Midbrain (tissue), 1 donor: ENCODE measurements around the gene SYNPO.

ENCODE experiments used
- DNase-seq: peaks from one replicate; lab custom pipeline; 2025; lab: John Stamatoyannopoulos, UW

The SYNPO gene

DNA sequence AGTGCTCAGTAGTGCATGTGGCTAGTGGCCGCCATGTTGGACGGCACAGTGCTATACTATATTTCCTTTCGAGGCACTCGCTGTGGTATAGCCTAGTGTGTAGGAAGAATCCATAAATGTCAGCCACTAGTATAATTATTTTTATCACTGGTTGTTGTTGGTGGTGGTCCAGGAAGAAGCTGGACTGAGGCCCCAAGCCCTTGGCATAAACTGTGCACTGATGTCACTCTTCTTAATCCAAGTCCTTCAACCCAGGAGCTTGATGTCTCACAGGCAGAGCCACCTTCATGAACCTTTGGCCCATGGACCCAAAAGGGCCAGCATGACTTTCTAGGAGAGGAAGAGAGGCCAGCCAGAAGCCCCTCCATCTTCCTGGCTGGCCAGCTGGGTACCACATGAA, 32.5 kb upstream of the SYNPO start:
- no peak for DNase-seq

DNA sequence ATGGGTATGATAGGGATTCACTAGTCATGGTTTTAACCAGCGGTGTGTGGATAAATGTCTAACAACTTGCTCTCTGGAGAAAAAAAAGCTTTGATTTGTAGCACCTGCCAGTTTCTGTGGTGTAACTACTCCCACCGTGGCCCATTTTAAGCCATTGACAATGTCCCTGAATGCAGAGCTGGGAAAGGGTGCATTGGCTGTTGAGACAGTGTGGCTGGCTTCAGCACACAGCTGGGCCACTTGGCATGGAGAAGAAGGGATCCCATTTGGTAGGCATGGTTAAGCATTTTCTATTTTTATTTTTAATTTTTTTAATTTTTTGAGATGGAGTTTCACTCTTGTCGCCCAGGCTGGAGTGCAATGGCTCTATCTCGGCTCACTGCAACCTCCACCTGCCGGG, 31.5 kb upstream of the SYNPO start:
- DNase-seq: no peak

DNA sequence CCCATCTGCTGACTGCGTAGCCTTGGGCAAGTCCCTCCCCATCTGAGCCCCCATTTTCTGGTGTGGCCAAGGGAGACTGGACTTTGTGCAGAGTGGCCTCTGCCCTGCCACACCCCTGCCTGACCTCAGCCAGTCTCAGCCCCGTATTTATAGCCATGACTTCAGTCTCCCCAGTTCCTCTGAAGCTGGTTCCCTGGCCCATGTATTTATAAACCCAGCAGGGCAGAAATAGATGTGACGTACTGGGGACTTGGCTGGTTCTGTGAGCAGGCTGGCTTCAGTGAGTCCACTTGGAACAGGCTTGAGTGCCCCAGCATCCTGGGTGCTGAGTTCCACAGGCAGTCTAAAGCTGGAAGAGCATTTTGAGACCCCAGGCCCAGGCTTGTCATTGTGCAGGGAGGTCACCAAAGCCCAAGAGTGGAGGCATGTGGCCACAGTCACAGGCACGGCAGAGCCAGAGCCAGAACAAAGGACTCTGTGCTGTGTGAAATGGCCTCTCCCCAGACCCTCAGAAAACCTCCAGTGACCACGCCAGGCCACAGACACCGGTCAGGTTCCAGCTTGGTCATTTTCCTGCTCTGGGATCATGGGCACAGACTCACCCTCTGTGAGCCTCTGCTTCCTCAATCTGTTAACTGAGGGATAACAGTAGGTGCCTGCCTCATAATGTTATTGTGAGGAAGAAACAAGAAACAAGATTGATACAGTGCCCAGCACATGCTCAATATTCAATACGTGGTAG, 30.4 kb upstream of the SYNPO start:
- peak; percentile 24 for DNase-seq

DNA sequence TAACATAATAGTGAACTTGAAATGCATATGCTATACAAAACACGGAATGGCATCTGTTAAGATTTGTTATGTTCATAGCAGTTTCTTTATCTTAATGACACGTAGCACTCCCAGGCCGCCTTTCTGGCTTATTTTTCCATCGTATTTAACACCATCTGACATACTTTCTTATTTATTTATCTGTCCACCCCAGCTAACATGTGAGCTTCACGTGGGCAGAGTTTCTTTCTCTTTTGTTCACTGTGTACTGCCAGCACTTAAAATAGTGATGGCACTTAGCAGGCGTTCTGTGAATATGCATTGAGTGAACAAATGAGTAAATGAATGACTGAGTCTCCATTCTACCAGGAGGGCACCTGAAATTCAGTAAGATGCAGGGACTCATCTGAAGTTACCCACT, 29.4 kb upstream of the SYNPO start:
- DNase-seq: no peak

DNA sequence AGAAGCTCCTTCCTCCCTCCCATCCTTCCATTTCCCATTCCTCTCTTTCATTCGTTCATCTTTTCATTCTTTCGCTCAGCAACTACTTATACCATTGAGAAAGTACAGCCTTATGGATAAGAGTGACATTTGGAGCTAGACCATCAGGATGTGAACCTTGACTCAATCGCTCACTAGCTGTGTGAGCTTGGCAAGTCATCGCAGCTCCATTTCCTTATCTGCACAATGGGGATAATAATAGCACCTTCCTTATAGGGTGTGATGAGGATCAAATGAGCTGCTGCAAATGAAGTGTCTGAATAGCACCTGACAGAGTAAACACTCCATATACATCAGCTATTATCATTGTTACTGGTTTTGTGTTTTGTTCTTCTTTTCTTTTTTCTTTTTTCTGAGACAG, 28.1 kb upstream of the SYNPO start:
- DNase-seq: no peak

DNA sequence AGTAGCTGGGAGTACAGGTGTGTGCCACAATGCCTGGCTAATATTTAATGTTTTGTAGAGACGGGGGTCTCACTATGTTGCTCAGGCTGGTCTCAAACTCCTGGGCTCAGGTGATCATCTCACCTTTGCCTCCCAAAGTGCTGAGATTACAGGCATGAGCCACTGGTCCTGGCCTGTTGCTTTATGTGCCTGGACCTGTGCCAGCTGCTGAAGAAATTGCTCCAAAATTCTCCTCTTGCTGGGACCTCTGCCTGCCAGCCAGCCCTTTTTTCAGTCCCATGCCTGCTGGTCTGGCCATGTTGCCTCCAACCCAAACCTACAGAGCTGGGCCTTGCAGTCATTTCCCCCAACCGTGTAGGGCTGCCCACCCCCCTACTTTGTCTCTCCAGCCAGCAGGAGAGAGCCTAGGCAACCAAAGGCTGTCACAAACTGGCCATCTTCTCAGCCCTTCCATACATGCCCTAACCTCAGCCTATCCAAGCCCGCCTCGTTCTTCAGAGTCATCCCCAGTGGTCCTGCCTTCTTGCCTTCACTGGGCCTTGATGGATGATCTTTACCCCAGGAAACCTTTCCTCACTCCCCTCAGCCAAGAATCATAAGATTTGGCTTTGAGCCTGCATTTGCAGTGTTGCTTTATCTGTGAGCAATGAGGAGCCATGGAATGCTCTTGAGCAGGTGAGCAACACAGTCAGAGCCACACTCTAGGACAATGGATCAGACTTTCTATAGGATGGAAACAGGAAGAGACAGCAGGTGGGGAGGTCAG, 27.4 kb upstream of the SYNPO start:
- DNase-seq: no peak

DNA sequence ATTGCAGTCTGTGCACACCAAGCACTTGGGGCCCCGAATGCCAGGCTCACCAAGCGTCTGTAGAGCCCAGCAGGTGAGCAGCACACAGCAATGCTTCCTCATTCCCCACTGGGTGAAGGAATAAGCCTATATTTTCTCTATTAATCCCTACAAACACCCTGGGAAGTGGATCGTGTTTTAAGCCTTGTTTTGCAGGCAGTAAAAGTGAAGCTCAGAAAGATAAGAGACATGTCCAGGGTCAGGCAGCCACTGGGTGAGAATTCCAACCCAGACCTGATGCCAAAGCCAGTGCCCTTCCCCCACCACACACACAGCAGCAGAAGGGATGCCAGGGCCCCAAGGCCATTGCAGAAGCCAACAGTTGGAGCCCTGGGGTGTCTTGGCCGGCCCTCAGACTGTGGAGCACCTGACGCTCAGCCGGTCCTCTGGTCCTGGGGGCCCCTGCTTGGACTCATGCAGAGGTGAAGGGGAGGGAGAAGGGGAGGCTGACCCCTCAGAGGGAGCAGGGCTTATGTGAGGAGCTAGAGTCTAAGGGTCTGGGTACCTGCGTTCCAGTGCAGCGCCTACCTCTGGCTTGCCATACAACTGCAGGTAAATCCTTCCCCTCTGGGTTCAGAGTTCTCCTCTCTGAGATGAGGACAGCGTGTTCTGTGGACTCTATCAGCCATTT, 26.3 kb upstream of the SYNPO start:
- DNase-seq: no peak

DNA sequence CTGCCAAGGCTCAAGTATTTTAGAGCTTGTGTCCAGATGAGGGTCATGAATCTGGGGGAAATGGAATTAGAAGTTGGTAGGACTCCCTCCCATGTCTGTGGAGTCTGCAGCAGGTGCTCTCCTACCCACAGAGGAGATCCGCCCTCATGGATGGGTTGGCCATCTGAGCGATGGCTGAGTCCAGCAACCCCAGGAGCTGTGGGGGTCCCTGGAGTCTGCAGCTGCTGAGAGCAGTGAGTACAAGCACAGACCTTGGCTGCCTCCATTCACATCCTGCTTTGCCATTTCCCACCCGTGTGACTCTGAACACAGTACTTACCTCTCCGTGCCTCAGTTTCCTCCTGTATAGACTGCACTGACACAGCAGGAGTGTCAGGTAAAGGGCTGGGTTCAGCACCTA, 25.8 kb upstream of the SYNPO start:
- DNase-seq: no peak

DNA sequence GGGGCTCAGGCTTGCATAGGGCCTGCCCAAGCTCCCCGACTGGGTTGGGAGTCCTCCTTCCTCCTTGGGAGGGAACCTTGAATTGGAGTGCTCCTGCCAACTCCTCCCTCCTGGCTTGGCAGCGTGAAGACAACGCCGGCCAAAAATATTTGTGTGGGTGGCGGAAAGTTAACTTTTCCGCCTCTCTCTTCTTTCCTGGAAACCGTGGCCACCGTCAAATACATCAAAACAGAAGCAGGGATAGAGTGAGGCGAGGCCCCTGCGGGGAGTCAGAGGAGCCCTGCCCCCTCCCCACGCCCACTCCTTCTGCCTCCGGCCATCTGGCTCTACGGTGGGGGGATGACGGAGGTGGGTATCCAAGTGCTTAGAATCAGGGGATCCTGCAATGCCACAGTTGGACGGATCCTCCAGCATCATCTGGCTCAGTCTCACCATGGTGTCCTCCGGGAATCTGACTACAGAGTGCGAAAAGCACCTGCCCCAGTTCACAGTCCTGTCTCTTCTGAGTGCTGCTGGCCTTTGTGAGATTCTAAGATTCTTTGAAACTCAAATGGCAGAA, 25.2 kb upstream of the SYNPO start:
- DNase-seq: no peak

DNA sequence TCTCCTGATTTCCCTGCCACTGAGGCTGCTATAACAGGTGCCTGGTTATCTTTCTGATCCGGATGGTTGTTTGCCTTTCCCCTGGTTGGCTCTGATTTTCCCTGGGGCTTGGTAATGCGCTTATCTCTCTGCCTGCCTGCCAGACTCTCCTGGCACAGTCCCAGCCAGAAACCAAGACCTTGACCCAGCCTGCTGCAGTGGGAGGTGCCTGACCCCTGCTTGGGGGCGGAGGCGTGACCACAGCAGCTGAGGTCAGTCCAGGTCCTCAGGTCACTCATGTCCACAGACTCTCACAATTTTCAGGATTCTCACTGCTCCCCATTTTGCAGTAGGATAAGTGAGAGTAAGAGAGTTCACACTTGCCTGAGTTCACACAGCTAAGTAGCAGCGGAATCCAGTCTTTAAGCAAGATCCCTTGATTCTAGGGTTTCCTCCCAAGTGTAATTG, 24.4 kb upstream of the SYNPO start:
- no peak for DNase-seq

DNA sequence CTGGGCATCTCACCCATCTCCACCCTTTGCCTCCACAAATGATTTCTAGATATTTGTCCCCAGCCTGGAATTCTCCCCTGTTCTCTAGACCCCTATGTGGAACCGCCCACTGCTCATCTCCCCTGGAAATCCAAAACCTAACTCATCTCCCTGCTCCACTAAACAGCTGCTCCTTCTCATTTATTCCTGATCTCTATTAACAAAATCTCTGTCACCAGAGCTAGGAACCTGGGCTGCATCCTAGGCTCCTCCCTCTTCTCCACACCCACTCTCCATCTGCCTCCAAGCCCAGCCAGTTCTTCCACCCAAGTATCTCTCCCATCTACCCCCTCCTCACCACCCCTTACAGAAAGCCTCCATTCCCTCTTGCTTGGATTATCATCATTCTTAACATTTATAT, 24.0 kb upstream of the SYNPO start:
- DNase-seq: no peak

DNA sequence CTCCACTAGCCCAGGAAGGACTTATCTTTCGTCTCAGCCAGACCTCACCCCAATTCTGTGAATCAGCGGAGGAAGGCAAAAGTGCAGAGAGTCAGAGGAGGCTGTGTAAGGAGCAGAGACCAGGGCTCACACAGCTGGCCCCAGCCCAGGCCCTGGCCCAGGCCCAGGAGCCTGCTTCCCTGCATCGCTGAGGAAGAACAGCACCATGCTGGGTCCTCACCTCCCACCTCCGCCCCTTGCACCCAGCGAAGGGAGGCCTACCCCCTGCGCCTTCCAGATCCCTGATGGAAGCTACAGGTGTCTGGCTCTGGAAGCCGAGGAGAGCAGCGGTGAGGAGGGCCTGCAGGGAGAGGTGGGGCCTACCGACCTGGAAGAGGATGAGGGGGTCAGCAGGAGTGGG, 22.3 kb upstream of the SYNPO start:
- DNase-seq: no peak

DNA sequence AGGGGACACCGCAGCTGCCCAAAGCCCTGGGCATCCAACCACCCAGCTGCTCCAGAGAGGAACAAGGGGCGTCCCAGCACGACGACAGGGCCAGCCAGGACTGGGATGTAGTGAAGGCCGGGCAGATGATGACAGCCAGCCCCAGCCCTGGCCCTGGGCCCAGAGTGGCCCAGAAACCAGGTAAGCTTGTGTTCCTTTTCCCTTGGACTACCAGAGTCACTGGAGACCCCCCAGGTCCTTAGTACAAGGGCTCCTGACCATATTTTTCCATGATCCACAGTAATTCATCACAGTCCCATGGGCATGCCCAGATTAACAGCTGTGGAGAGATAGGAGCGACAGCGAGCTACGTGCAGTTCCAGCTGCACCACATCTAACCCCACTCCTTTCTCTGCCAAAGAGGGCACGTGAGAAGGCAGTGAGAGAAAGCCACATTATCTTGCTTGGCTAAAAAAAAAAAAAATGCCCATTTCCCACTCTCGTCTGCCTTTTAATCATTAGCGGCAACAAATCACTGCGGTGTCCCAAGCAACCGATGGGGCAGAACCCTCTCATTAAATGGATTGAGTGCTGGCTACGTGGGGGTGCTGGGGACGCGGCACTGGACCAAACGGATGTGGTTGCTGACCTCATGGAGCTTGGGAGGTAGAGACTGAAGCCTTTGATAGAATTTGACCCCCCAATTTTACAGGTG, 21.7 kb upstream of the SYNPO start:
- DNase-seq: no peak

DNA sequence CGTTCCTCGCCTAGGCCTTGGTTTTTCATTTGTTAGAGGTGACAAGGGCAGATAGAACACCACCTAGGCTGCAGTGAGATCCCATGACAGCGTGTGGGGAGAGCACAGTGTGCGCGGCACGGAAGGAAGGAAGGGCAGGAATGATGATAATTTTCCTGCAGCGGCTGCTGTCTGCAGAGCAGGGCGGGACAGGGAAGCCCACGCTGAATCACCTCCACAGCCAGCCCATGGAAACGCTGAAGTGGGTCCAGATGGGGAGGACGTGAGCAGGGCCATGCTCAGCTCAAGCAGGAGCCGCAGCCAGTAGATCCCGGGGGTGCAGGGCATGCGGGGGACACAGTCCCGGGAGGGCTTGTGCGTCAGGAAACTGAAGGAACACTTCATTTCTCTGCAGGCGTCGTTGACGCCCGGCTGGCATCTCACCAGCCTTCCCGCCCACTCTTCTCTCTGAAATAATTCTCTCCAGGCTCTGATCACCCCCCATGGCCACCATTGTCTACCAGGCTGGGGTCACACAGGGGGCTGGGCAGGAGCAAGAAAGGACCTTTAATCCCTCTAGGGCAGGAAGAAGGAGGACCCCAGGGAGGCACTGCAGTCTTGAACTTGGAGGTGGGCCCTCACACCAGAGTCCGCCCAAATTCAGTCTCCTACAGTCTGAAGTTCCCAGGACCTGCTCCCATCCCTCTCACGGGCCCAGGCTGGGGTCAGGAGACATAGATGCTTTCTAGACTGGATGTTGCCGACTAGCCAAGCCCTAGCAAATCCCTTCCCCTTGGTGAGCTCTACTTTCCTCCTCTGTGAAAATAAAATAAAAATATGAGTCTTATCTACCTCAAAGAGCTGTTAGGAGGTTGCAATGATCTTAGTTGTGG, 20.9 kb upstream of the SYNPO start:
- DNase-seq: no peak

DNA sequence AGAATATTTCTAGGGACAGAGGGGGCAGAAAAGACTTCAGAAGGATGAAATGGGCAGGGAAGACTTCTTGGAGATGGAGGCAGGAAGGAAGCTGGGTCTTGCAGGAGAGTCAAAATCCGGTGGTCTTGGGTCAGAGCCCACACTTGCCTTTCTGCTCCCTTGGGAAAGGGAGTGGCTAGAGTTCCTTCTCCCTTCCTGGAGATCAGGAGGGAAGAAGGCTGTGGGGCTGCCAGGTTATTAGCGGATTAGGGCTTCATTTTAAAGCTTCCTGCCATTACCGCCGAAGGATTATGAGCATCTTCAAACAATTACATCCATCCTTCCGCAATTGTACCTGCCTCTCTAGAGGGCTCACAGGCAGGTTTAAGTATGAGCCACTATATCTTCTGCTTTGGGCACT, 19.2 kb upstream of the SYNPO start:
- no peak for DNase-seq

DNA sequence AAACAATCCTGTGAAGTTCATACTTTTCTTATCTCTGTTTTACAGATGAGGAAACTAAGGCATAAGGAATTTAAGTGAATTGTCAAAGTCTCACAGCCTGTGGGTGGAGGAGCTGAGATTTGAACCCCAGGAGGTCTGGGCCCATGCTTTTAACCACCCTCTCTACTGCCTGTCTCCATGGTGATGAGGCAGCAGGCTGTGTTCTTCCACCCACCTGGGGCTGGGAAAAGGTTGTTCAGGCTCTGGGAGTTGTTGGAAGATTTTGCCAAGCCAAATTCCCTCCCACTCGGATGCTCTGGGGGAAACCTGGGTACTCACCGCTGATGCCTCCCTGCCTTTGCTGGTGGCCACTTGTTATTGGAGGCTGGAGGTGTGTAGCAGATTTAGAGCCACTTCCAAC, 18.3 kb upstream of the SYNPO start:
- DNase-seq: no peak

DNA sequence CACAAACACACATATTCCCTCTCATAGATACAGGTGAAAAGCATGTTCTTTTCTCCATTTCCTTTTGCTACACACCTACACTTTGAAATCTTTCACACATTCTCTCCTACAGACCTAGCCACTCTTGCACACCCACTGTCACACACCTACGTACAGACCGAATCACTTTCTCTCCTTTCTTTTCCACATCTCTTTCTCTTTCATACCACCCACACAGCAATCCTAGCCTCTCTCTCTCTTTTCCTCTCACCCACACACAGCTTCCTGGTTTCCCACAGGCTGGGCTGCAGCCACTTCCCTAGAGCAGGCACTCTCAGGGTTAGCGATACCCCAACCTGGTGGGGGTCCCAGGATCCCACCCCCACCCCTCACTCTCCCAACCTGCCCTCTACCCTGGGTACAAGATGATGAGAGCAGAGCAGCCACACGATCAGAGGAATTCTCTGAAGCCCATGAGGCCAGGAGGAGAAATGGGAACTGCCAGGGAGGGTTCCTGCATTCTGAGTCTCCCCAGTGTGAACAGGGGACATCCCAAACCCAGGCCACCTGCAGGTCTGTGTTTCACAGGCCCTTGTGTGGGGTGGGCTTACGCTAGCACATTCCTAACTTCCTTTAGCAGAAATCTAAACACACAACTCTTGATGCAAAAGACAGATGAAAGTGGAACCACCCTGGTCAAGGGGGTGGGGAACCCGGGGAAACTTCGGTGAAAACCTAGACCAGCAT, 17.1 kb upstream of the SYNPO start:
- no peak for DNase-seq

DNA sequence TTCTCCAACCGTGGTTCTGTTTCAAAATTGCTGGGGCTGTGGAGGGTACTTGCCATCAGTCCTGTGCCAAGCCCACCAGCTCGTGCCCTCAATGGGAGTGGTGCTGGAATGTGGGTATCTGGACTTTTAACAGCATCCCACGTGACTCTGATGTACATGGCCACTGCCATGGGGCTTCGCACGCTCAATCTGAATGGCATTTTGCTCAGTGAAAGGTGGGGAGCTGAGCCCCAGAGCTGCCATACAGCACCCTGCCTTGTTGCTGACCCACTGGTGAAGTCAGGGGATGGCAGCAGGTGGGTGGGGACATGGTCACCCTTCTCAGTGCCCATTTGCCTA, 16.6 kb upstream of the SYNPO start:
- no peak for DNase-seq

DNA sequence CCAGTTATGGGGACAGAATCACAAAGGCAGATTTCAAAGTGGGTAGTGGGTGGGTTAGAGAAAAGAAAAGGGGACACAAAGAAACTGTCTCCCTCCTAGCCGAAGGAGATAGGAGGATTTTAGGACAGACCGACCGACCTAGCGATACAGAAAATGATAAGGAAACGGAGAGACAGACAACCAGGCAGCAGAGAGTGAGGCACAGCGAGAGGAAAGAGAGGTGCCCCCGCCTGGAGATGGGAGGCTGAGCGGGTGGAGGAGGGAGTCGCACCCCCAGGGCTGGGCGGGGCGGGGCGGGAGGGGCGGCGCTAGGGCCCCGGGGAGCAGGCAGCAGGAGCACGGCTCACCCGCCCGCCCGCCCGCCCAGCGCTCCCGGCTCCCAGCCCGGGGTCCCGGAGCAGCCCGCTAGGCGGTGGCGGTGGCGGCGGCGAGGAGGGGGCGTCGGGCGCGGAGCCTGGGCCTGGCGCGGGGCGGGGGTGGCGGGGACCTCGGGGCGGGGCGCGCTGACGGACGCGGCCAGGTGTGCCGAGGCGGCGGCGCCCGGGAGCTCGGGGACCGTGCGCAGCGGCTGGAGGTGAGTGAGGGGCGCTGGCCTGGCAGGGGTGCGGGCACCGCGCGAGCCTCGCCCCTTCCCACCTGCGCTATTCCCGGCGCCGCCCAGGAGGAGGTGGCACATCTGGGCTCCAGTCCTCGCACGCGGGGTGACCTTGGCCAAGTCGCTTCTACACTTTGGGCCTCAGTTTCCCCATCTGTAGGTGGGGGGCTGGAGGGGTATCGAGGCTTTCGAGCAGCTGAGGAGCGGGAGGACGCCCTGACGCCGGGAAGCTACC, 15.9 kb upstream of the SYNPO start:
- no peak for DNase-seq

DNA sequence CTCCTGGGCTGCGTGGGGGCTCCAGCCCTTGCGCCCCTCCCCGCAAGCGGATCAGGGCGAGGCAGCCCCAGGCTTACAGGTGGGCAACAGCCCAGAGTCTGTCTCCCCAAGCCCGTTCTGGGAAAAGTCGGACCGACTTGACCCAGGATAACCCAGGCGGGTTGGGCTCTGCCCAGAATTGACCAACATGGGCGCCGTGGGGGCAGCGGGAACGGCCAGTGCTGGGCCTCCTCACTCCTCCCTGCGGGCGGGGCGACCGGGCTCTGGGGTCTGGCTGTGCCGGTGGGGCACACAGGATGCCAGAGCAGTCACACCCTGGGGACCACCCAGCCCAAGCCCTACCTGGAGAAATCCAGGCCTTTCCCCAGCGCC, 15.3 kb upstream of the SYNPO start:
- no peak for DNase-seq
